Ascending aorta (tissue), 2 donors: ENCODE data around the gene MROH2B. TPM values are rescaled to one million over a fixed set of nuclear protein-coding genes. Genes with fewer than 3 reads are reported as not detected.
A peak's percentile ranks its signal among the peaks of the same experiment; 100 is the strongest.

Experiments
- DNase-seq, 2 donors: peaks; one replicate each; pipeline ENCODE4 v3.0.0-alpha.2; 2019; ENCODE audit warnings: low spot score in 2 of 2
- H3K27ac ChIP-seq, 2 donors: fragments of 200-600 bp; sonication (generic); one replicate each; pipeline ENCODE4 v1.5.1; 2016 to 2017; ENCODE audit warnings: mild to moderate bottlenecking in 1 of 2
- H3K27me3 ChIP-seq: fragments of 200-600 bp; sonication (generic); one replicate; pipeline ENCODE4 v1.5.1; 2017
- H3K36me3 ChIP-seq, 2 donors: fragments of 200-600 bp; sonication (generic); one replicate each; pipeline ENCODE4 v1.5.1; 2016
- H3K4me1 ChIP-seq, 2 donors: fragments of 200-600 bp; sonication (generic); one replicate each; pipeline ENCODE4 v1.5.1; 2016 to 2017; ENCODE audit warnings: mild to moderate bottlenecking in 1 of 2
- H3K4me3 ChIP-seq, 2 donors: fragments of 200-600 bp; sonication (generic); one replicate each; pipeline ENCODE4 v1.5.1; 2016 to 2017; ENCODE audit warnings: mild to moderate bottlenecking in 1 of 2
- H3K9me3 ChIP-seq, 2 donors: fragments of 200-600 bp; sonication (generic); one replicate each; pipeline ENCODE4 v1.5.1; 2016
- CTCF ChIP-seq, 3 experiments: fragments of 200-600 bp in 2 of 3; fragments of 450-650 bp in 1 of 3; sonication (generic) in 2 of 3; IDR thresholded peaks; one replicate each; pipeline ENCODE4 v1.5.1; 2016 to 2019; ENCODE audit warnings: antibody characterized with exemption in 3 of 3, mild to moderate bottlenecking in 1 of 3, moderate library complexity in 1 of 3
- intact Hi-C: fragments of 100-400 bp; cut with DNase I; formaldehyde crosslinking; loops from one replicate; pipeline ENCODE4 v1.15.1; 2023
- total RNA-seq: library from RNA; depleted of rRNA; stranded (reverse); fragments of >200 nt; gene quantifications from one replicate; pipeline ENCODE4 v1.1.0, GENCODE V29; 2016

MROH2B gene
- total RNA-seq, 1 donor from 2014 or later: not detected

DNA sequence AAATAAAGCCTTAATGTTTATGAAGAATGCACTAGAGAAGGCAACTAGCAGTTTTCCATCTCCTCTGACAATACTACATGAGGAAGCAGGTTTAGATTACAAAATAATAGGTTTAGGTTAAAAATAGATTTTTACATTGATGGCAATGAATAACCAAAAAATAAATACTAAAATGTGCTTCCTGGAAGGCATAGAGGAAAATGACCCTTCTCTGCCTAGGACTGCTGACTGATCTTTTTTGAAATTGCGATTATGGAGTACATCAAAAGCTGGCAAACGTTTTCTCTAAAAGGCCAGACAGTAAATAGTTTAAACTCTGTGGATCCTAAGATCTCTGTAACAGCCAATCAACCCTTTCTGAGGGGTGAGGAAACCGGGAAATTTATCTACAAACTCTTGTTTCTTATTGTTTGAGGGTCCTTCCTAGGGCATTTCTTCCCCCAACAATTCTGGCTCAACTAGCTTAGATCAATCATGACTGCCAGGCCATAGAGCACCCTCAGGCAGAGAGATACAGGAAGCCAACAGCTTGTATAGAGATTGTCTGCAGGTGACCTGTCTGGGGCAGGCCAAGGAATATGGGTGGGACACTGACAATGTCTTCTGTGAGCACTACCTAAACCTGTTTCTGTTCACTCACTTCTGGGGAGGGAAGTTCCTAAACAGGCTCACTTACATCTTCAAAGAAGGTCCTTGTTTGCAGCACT is 67.3 kb downstream of the MROH2B start:
- no peaks in the 10 kb centered on the region for H3K27me3 ChIP-seq
- DNase-seq: no peak
- TF ChIP-seq CTCF (IDR thresholded peaks at IDR 0.05): no peak
- H3K4me3 ChIP-seq: no peak overlapping the region
- no peak overlapping the region for H3K27ac ChIP-seq
- intact Hi-C loops: no loop called here
- H3K36me3 ChIP-seq: no peaks in the 10 kb centered on the region
- no peaks in the 10 kb centered on the region for H3K4me1 ChIP-seq
- no peaks in the 10 kb centered on the region for H3K9me3 ChIP-seq

GRCh38 chr5:40999966-41000365 is 71.2 kb downstream of the MROH2B start:
- Histone ChIP-seq H3K27me3 (no peaks in the 10 kb centered on the region), H3K4me3 (no peak overlapping the region), H3K4me1 (no peaks in the 10 kb centered on the region), H3K9me3 (no peaks in the 10 kb centered on the region), H3K27ac (no peak overlapping the region), H3K36me3 (no peaks in the 10 kb centered on the region)
- DNase-seq: no peak
- intact Hi-C loops: no loop called here
- no peak for TF ChIP-seq CTCF (IDR thresholded peaks at IDR 0.05)

GRCh38 chr5:40999142-40999541 is 72.0 kb downstream of the MROH2B start:
- no peak for TF ChIP-seq CTCF (IDR thresholded peaks at IDR 0.05)
- DNase-seq: no peak
- Histone ChIP-seq H3K9me3 (no peaks in the 10 kb centered on the region), H3K4me1 (no peaks in the 10 kb centered on the region), H3K27me3 (no peaks in the 10 kb centered on the region), H3K4me3 (no peak overlapping the region), H3K36me3 (no peaks in the 10 kb centered on the region), H3K27ac (no peak overlapping the region)
- intact Hi-C loops: no loop called here

- DNase-seq: no peak
- no peak overlapping the region for H3K27ac ChIP-seq
- intact Hi-C loops: no loop called here
Measured at GRCh38 chr5:40995801-40996586, 75.1 kb downstream of the MROH2B start.

DNA sequence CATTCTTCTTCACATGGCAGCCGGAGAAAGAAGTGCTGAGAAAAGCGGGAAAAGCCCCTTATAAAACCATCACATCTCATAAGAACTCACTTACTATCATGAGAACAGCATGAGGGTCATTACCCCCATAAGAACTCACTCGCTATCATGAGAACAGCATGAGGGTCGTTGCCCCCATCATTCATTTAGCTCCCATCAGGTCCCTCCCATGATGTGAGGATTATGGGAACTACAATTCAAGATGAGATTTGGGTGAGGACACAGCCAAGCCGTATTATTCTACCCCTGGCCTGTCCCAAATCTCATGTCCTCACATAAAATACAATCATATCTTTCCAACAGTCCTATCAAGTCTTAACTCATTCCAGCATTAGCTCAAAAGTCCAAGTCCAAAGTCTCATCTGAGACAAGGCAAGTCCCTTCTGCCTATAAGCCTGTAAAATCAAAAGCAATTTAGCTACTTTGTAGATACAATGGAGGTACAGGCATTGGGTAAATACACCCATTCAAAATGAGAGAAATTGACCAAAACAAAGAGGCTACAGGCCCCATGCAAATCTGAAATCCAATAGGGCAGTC is 79.1 kb downstream of the MROH2B start:
- no peak for TF ChIP-seq CTCF (IDR thresholded peaks at IDR 0.05)
- intact Hi-C loops: loop anchor here (2.0 kb wide), 1 partner anchor 201 kb away; no protein-coding TSS in a partner anchor
- peak overlapping the region; percentile 66 to 80 for H3K27ac ChIP-seq

More at GRCh38 chr5:40995801-40996586, 75.1 kb downstream of the MROH2B start:
- Histone ChIP-seq H3K9me3 (no peaks in the 10 kb centered on the region), H3K4me3 (no peak overlapping the region), H3K36me3 (no peaks in the 10 kb centered on the region), H3K4me1 (peaks cover 0 to 10% of the 10 kb centered on the region in 2 donors), H3K27me3 (no peaks in the 10 kb centered on the region)
- no peak for TF ChIP-seq CTCF (IDR thresholded peaks at IDR 0.05)

More for the DNA sequence above, 79.1 kb downstream of the MROH2B start:
- Histone ChIP-seq H3K4me1 (peaks cover 0 to 19% of the 10 kb centered on the region in 2 donors), H3K27me3 (no peaks in the 10 kb centered on the region), H3K36me3 (no peaks in the 10 kb centered on the region), H3K9me3 (peaks cover 0 to 1% of the 10 kb centered on the region in 2 donors), H3K4me3 (no peak overlapping the region)
- DNase-seq: no peak
